CD4-positive, alpha-beta T cell treated with Interleukin-15 for 1 hour (primary cell): Measurements from ENCODE around the gene DOCK2.
"Not testable (repeated sequence)": the region's sequence is repeated elsewhere in the genome, so short reads cannot be mapped to it uniquely, and the experiment has no call there.

Experiments used
- DNase-seq: peaks from one replicate; pipeline ENCODE4 v3.0.0-alpha.2; 2020

DOCK2 gene

GRCh38 chr5:169721771-169722170 lies 84.7 kb downstream of the DOCK2 start:
- DNase-seq, result no peak

DNA sequence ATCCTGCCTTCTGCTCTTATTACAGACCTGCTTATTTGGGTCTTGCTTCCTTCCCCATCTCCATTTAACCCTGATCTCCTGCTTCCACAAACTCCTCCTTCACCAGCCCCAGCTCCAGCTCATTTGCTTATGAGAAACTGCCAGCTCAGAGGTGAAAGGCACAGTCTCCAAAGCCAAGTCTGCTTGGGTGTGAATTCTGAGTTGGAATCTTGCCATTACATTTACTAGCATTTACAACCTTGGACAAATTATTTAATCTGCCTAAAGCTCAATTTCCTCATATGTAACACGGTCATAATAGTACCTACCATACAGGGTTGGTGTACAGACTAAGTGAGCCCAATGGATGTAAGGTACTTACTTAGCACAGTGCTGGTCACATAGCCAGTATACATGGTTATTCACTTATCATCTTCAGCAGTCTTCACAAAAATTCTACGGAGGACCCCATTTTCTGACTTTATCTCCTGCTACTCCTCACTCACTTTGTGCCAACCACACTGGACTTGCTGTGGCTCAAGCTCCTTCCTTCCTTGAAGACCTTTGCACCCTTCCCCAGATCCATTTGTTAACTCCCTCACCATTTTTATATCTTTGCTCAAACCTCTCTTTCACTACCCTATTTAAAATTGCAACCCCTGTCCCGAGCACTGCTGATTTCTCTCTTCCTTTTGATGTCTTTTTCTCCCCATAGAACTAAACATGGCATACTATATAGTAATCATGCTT lies 86.2 kb downstream of the DOCK2 start:
- DNase-seq, result no peak

GRCh38 chr5:169724303-169725087 lies 87.4 kb downstream of the DOCK2 start:
- no peak for DNase-seq

DNA sequence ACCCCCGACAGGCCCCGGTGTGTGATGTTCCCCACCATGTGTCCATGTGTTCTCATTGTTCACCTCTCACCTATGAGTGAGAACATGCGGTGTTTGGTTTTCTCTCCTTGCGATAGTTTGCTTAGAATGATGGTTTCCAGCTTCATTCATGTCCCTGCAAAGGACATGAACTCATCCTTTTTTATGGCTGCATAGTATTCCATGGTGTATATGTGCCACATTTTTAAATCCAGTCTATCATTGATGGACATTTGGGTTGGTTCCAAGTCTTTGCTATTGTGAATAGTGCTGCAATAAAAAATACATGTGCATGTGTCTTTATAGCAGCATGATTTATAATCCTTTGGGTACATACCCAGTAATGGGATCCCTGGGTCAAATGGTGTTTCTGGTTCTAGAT lies 88.6 kb downstream of the DOCK2 start:
- not testable (repeated sequence) for DNase-seq

- no peak for DNase-seq
Measured at GRCh38 chr5:169728418-169728817, 91.3 kb downstream of the DOCK2 start.

GRCh38 chr5:169731221-169731620 lies 94.1 kb downstream of the DOCK2 start:
- no peak for DNase-seq

- no peak for DNase-seq
Measured at GRCh38 chr5:169732841-169733240, 95.8 kb downstream of the DOCK2 start.

- DNase-seq, result no peak
Measured at GRCh38 chr5:169735913-169736312, 98.8 kb downstream of the DOCK2 start.

- DNase-seq, result no peak
Measured at GRCh38 chr5:169736653-169737052, 99.6 kb downstream of the DOCK2 start.

DNA sequence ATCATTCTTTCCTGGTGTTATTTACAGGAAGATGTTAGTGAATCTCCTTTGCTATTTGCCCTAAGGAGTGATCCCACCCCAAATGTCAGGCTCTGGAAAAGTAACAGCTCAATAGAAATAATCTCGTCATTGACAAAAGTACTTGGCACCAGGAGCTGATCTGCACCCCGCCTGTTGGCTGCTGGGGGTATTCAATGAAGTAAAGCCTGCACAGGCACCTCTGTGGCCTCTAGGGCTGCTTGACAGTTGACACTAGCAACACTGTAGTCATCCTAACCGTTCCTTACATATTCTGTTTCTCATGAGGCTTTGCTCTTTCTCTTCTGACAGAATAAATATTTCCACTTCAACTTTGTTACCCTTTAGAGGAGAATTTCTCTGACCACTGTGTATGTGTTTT lies 103.4 kb downstream of the DOCK2 start:
- DNase-seq, result no peak

- no peak for DNase-seq
Measured at GRCh38 chr5:169742771-169743296, 105.8 kb downstream of the DOCK2 start.

- no peak for DNase-seq
Measured at GRCh38 chr5:169744336-169744735, 107.3 kb downstream of the DOCK2 start.

DNA sequence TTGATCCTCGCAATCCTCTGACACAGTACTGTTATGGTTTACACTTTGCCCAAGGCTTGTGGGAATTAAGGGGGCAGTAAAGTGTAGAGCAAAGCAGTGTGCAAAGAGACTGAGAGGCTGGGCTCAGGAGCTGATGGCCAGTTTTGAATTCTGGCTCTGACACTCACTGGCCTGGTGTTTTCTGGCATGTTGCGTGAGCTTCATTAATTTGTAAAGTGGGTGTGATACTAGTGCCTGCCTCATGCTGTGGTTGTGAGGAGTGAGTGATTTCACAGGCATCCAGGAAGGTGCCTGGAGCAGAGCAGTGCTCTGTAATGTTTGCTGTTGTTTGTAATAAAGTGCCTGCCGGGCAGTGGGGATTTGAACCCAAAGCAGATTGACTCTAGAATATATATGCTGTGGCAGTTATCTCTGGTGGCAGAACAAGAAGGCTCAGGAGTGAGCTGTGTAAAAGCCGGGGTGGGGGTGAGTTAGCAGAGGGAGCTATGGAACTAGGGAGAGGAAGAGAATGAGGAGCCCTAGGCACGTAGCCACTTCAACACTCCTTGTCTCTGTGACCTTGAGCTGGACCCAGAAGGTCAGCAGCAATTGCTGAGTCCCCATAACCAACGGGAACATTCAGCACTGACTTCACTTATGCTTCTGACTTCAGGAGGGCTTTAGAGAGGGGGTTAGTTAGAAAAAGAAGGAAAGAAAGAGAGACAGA lies 108.5 kb downstream of the DOCK2 start:
- DNase-seq, result no peak

GRCh38 chr5:169746147-169746694 lies 109.1 kb downstream of the DOCK2 start:
- no peak for DNase-seq

GRCh38 chr5:169748174-169748573 lies 111.1 kb downstream of the DOCK2 start:
- DNase-seq, result no peak

DNA sequence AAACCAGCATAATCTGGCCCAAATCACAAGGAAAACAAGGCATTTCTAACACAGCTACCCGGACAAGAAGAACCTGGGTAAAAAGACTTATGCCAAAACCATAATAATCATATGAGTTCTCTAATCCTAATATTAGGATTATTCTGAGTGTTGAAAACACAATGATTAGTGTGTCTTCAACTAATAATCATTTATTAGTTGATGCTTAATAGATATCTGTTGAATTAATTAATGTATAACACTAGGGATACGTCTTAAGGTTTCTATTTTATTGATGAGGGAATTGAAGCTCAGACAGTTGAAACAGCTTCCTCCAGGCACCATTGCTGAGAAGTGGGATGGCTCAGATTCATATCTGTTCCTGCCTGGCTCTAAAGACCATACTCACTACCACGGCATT lies 112.2 kb downstream of the DOCK2 start:
- no peak for DNase-seq

DNA sequence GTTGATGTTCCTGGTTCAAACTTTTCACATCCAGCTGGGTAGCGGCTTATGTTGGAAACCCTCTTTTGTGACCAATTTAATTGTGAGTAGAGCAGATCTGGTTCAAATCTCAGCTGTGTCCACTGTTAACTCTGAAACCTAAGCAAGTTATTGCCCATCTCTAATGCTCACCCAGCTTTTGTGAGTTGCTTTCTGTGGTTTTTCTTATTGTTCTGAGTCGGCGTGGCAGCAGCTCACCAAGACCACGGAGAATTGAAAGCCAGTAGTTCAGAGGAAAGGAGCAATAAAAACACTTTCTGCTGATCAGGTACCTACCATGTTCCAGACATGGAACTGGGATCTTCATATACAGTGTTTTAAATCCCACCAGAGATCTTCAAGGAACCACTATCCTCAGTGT lies 114.4 kb downstream of the DOCK2 start:
- no peak for DNase-seq

- DNase-seq, result not testable (repeated sequence)
Measured at GRCh38 chr5:169752566-169752965, 115.5 kb downstream of the DOCK2 start.

DNA sequence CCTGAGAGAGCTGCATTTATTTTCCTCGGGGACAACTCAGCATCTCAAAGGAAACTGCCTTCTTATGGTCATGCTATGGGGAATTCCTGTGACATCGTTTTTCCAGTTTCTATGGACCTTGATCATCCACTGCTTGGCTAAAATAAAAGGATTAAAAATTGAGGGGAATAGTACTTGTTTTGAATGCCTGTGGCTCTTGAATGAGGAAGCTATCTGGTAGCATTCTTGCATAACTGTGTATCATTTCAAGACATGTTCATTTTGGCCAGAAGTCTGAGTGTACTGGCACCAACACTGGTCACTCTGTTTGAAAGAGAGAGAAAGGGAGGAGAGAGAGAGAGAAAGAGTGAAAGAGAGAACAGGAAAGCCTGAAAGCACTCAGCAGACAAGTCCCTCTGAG lies 116.7 kb downstream of the DOCK2 start:
- no peak for DNase-seq

DNA sequence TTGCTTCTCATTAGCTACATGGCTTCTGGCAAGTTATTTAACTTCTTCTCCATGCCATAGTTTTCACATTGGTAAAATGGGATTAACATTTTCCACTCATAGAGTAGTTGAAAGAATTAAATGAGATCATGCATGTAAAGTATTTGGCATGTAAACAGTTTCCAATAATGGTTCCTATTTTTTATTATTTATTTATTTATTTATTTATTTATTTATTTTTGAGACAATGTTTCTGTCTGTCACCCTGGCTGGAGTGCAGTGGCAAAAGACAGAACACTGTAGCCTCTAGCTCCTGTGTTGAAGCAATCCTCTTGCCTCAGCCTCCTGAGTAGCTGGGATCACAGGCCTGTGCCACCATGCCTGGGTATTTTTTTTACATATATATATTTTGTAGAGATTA lies 117.7 kb downstream of the DOCK2 start:
- no peak for DNase-seq

DNA sequence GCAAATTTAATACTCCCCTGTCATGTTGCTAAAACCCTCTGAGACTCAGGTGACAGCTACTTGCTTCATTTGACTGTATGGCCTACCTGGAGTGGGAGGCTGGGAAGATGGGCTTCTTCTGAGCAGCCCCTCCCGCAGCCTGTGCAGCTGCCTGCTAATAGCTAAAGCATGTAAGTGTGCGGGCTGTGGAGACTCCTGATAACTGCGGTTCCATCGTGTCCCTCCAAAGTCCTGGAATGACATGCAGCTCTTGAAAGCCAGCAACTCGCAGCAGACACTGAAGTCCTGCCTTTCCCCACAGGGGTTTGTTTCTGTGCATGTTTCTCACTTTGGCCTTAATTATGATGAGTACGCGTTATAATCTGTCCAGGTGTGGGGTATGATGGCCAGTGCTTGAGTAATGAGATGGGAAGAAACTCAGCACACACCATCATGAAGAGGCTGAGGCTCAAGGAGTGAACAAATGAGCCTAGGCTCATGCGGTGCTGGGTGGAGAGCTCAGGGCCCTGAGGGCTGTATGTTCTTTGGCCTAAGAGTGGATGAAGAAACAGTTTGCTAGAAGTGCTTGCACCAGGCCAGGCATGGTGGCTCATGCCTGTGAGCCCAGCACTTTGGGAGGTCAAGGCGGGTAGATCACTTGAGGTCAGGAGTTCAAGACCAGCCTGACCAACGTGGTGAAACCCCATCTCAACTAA lies 119.1 kb downstream of the DOCK2 start:
- no peak for DNase-seq

GRCh38 chr5:169757016-169757415 lies 119.9 kb downstream of the DOCK2 start:
- DNase-seq, result no peak

GRCh38 chr5:169758886-169759285 lies 121.8 kb downstream of the DOCK2 start:
- DNase-seq, result no peak
